Activated CD8-positive, alpha-beta memory T cell treated with anti-CD3 and anti-CD28 coated beads, Interleukin-2, amount 50 U/mL, for 4 hours (primary cell): Measurements from ENCODE around the gene RPTN.

Experiments used
- DNase-seq: peaks from one replicate; pipeline ENCODE4 v3.0.0-alpha.2; 2020

RPTN gene

GRCh38 chr1:152110365-152110859, 48.6 kb downstream of the RPTN start:
- no peak for DNase-seq

- DNase-seq, result no peak
Observed at GRCh38 chr1:152109998-152110294, 49.1 kb downstream of the RPTN start.

GRCh38 chr1:152109231-152109997, 49.6 kb downstream of the RPTN start:
- no peak for DNase-seq

GRCh38 chr1:152108882-152109222, 50.2 kb downstream of the RPTN start:
- DNase-seq, result no peak

GRCh38 chr1:152107984-152108881, 50.8 kb downstream of the RPTN start:
- no peak for DNase-seq

- DNase-seq, result no peak
Observed at GRCh38 chr1:152107031-152107983, 51.7 kb downstream of the RPTN start.

GRCh38 chr1:152104854-152105253, 54.2 kb downstream of the RPTN start:
- no peak for DNase-seq
